ENCODE data around the gene ONECUT3. TPM values are rescaled to one million over a fixed set of nuclear protein-coding genes. Genes with fewer than 3 reads are reported as not detected.

Gene ONECUT3
- polyA plus RNA-seq, 1 donor (not counting 4 experiments of a cell fraction or from before 2014, with no cell fraction given), result 0.01 TPM

GRCh38 chr19:1799695-1800342, 46.5 kb downstream of the ONECUT3 start:
- H3K9me3 ChIP-seq (ENCODE audit: control insufficient read depth, low read depth, low read length), result no peaks in the 10 kb centered on the region
- H3K9ac ChIP-seq (ENCODE audit: control insufficient read depth, extremely low read depth, insufficient read depth, low read length), result no peak overlapping the region
- no peak overlapping the region for H2AFZ ChIP-seq (ENCODE audit: control insufficient read depth, low read length)
- no peak overlapping the region for H3K27ac ChIP-seq (ENCODE audit: control insufficient read depth, insufficient read depth, low read length)
- no peaks in the 10 kb centered on the region for H4K20me1 ChIP-seq (ENCODE audit: control insufficient read depth, extremely low read depth, insufficient read depth, low read length)
- no peak overlapping the region for H3K4me2 ChIP-seq (ENCODE audit: control insufficient read depth, extremely low read depth, insufficient read depth, low read depth, low read length)
- peaks cover 13% of the 10 kb centered on the region for H3K27me3 ChIP-seq (ENCODE audit: control insufficient read depth, extremely low read depth, insufficient read depth, low read length)
- no peaks in the 10 kb centered on the region for H3K9me1 ChIP-seq (ENCODE audit: control insufficient read depth, extremely low read depth, insufficient read depth, low read length)
- DNase-seq (ENCODE audit: low read depth, low spot score) (no peak), FAIRE-seq (no peak)
- no peaks in the 10 kb centered on the region for H3K36me3 ChIP-seq (ENCODE audit: control insufficient read depth in 2 of 2, extremely low read depth in 1 of 2, insufficient read depth in 2 of 2, low read length in 2 of 2)
- H3K4me1 ChIP-seq (ENCODE audit: control insufficient read depth, extremely low read depth, insufficient read depth, low read length), result no peaks in the 10 kb centered on the region
- dilution Hi-C loops (cut with MboI; ENCODE audit: extremely low pct_ligation_motif_present, low sequenced_read_pairs), result no loop called here
- H3K79me2 ChIP-seq (ENCODE audit: control insufficient read depth, insufficient read depth, low read length), result no peaks in the 10 kb centered on the region
- TF ChIP-seq EZH2 (IDR thresholded peaks at IDR 0.05; ENCODE audit: low read length), result no peak
- H3K4me3 ChIP-seq (ENCODE audit: control insufficient read depth in 2 of 3, extremely low read depth in 1 of 3, insufficient read depth in 2 of 3, low read depth in 1 of 3, low read length in 3 of 3), result no peak overlapping the region

- no peak for TF ChIP-seq EZH2 (IDR thresholded peaks at IDR 0.05; ENCODE audit: low read length)
- TF ChIP-seq, protein P1, sequence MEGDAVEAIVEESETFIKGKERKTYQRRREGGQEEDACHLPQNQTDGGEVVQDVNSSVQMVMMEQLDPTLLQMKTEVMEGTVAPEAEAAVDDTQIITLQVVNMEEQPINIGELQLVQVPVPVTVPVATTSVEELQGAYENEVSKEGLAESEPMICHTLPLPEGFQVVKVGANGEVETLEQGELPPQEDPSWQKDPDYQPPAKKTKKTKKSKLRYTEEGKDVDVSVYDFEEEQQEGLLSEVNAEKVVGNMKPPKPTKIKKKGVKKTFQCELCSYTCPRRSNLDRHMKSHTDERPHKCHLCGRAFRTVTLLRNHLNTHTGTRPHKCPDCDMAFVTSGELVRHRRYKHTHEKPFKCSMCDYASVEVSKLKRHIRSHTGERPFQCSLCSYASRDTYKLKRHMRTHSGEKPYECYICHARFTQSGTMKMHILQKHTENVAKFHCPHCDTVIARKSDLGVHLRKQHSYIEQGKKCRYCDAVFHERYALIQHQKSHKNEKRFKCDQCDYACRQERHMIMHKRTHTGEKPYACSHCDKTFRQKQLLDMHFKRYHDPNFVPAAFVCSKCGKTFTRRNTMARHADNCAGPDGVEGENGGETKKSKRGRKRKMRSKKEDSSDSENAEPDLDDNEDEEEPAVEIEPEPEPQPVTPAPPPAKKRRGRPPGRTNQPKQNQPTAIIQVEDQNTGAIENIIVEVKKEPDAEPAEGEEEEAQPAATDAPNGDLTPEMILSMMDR (optimal IDR thresholded peaks at IDR 0.05 in 1 of 3, IDR thresholded peaks at IDR 0.05 in 1 of 3, conservative IDR thresholded peaks at IDR 0.05 in 1 of 3; ENCODE audit: extremely low read depth in 1 of 3, insufficient read depth in 2 of 3, low read length in 3 of 3), result no peak
- Histone ChIP-seq H3K4me2 (ENCODE audit: control insufficient read depth, extremely low read depth, insufficient read depth, low read depth, low read length) (no peak overlapping the region), H4K20me1 (ENCODE audit: control insufficient read depth, extremely low read depth, insufficient read depth, low read length) (no peaks in the 10 kb centered on the region), H3K27ac (ENCODE audit: control insufficient read depth, insufficient read depth, low read length) (no peak overlapping the region), H2AFZ (ENCODE audit: control insufficient read depth, low read length) (no peak overlapping the region), H3K79me2 (ENCODE audit: control insufficient read depth, insufficient read depth, low read length) (no peaks in the 10 kb centered on the region), H3K27me3 (ENCODE audit: control insufficient read depth, extremely low read depth, insufficient read depth, low read length) (no peaks in the 10 kb centered on the region), H3K36me3 (ENCODE audit: control insufficient read depth in 2 of 2, extremely low read depth in 1 of 2, insufficient read depth in 2 of 2, low read length in 2 of 2) (no peaks in the 10 kb centered on the region), H3K9me3 (ENCODE audit: control insufficient read depth, low read depth, low read length) (no peaks in the 10 kb centered on the region), H3K9me1 (ENCODE audit: control insufficient read depth, extremely low read depth, insufficient read depth, low read length) (no peaks in the 10 kb centered on the region), H3K4me1 (ENCODE audit: control insufficient read depth, extremely low read depth, insufficient read depth, low read length) (peaks cover 2% of the 10 kb centered on the region), H3K4me3 (ENCODE audit: control insufficient read depth in 2 of 3, extremely low read depth in 1 of 3, insufficient read depth in 2 of 3, low read depth in 1 of 3, low read length in 3 of 3) (no peak overlapping the region), H3K9ac (ENCODE audit: control insufficient read depth, extremely low read depth, insufficient read depth, low read length) (no peak overlapping the region)
- no peak for DNase-seq (ENCODE audit: low read depth, low spot score)
- FAIRE-seq, result no peak
- dilution Hi-C loops (cut with MboI; ENCODE audit: extremely low pct_ligation_motif_present, low sequenced_read_pairs), result no loop called here
Measured at GRCh38 chr19:1804858-1805257, 51.6 kb downstream of the ONECUT3 start.

All from keratinocyte (primary cell).